ENCODE data around the gene CCDC47. TPM values are rescaled to one million over a fixed set of nuclear protein-coding genes. Genes with fewer than 3 reads are reported as not detected.

The CCDC47 gene
- total RNA-seq, 1 experiment from 2014 or later = 117 TPM

DNA sequence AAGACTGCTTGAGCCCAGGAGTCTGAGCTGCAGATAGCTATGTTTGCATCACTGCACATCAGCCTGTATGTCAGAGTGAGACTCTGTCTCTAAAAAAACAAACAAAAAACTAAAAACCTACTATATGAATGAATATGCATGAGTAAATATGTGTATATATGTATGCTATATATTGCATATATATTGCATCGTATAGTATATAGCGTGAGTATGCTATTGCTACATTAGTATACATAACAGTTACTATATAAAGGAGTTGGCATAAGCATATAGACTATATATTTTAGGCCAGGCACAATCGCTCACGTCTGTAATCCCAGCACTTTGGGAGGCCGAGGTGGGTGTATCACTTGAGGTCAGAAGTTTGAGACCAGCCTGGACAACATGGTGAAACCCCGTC lies 16.7 kb upstream of the CCDC47 start:
- DNase-seq (ENCODE audit: low read depth, low spot score) (no peak), ATAC-seq (no peak)
- ChIA-PET RAD21 (ENCODE audit: low non-redundant PET in 1 of 2, low total read pairs in 2 of 2, uncharacterized antibody in 2 of 2, unreplicated experiment in 2 of 2) (no interaction called here), CTCF (no interaction called here), POLR2A (interaction anchor here (0.9 kb wide), 1 partner anchor 17 kb away, joined by 3 read pairs; the partner anchor contains the start of gene CCDC47)
- Histone ChIP-seq H3K79me2 (ENCODE audit: insufficient read depth, low read length) (peaks cover 99% of the 10 kb centered on the region), H3K4me2 (ENCODE audit: low read length) (no peak overlapping the region), H3K9me2 (ENCODE audit: insufficient read depth) (no peaks in the 10 kb centered on the region), H3K9me3 (ENCODE audit: control insufficient read depth in 1 of 2, insufficient read depth in 1 of 2, low read depth in 1 of 2, low read length in 2 of 2) (no peaks in the 10 kb centered on the region), H3K27ac (ENCODE audit: low read depth, low read length) (no peak overlapping the region), H3K4me1 (ENCODE audit: control insufficient read depth in 1 of 2, insufficient read depth in 2 of 2, low read length in 2 of 2) (peaks cover 5 to 28% of the 10 kb centered on the region in 2 experiments; a peak in 3 of 4 replicates), H3K9ac (ENCODE audit: low read length) (no peak overlapping the region), H3K4me3 (replicated peaks in 1 of 2; ENCODE audit: low read depth in 1 of 2, low read length in 2 of 2) (no peak overlapping the region), H3K27me3 (ENCODE audit: insufficient read depth, low read length) (no peaks in the 10 kb centered on the region), H4K20me1 (ENCODE audit: insufficient read depth) (peaks cover 19% of the 10 kb centered on the region; the same call in 1 of the 2 replicates), H3K36me3 (ENCODE audit: control insufficient read depth in 1 of 2, insufficient read depth in 2 of 2, low read length in 2 of 2) (peaks cover 62 to 68% of the 10 kb centered on the region in 2 experiments), H2AFZ (ENCODE audit: low read depth, low read length, poor library complexity, severe bottlenecking) (no peak overlapping the region)
- intact Hi-C loops (cut with micrococcal nuclease) = no loop called here
- no TSS peak for BruUV-seq (replicated peaks)
- TF ChIP-seq EGR1 (IDR thresholded peaks at IDR 0.05; ENCODE audit: low read depth) (no peak), SIN3A (IDR thresholded peaks at IDR 0.05; ENCODE audit: low read depth) (no peak), CBX3 (IDR thresholded peaks at IDR 0.05; ENCODE audit: low read depth) (no peak), ZNF274 (IDR thresholded peaks at IDR 0.05; ENCODE audit: low read depth, low read length) (no peak), ZFX (IDR thresholded peaks at IDR 0.05) (no peak), CEBPB (IDR thresholded peaks at IDR 0.05; ENCODE audit: low read depth) (no peak), TCF7L2 (IDR thresholded peaks at IDR 0.05; ENCODE audit: borderline replicate concordance, extremely low read depth, insufficient read depth, insufficient read length) (no peak), SRF (IDR thresholded peaks at IDR 0.05; ENCODE audit: low read depth) (no peak)
- TF ChIP-seq, protein P1, sequence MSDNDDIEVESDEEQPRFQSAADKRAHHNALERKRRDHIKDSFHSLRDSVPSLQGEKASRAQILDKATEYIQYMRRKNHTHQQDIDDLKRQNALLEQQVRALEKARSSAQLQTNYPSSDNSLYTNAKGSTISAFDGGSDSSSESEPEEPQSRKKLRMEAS (IDR thresholded peaks at IDR 0.05) = no peak
- TF ChIP-seq, protein P2, sequence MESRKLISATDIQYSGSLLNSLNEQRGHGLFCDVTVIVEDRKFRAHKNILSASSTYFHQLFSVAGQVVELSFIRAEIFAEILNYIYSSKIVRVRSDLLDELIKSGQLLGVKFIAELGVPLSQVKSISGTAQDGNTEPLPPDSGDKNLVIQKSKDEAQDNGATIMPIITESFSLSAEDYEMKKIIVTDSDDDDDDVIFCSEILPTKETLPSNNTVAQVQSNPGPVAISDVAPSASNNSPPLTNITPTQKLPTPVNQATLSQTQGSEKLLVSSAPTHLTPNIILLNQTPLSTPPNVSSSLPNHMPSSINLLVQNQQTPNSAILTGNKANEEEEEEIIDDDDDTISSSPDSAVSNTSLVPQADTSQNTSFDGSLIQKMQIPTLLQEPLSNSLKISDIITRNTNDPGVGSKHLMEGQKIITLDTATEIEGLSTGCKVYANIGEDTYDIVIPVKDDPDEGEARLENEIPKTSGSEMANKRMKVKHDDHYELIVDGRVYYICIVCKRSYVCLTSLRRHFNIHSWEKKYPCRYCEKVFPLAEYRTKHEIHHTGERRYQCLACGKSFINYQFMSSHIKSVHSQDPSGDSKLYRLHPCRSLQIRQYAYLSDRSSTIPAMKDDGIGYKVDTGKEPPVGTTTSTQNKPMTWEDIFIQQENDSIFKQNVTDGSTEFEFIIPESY (IDR thresholded peaks at IDR 0.05; ENCODE audit: extremely low read depth, insufficient replicate concordance, low read length) = no peak
